ENCODE data around the gene VN1R2. TPM values are rescaled to one million over a fixed set of nuclear protein-coding genes. Genes with fewer than 3 reads are reported as not detected.
"Not testable (repeated sequence)": the region's sequence is repeated elsewhere in the genome, so short reads cannot be mapped to it uniquely, and the experiment has no call there.

The VN1R2 gene
- total RNA-seq, 2 experiments from 2014 or later, result not detected

DNA sequence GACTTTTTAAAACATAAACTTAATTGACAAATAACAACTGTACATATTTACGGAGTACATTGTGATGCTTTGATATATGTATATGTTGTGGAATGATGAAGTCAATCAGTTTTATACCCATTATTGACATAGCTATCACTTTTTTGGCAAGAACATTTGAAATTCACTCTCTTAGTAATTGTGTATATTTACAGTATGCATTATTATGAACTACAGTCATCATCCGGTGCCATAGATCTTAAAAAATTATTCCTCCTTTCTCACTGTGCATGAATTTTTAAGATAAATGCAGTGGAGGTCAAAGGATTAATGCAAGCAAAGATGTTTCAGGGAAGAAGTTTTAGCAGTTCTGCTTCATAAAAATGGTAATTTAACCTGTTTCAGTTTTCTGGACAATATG, 17.4 kb downstream of the VN1R2 start:
- no peak overlapping the region for H3K27ac Mint-ChIP-seq
- no peak for DNase-seq
- no peaks in the 10 kb centered on the region for H3K4me1 Mint-ChIP-seq (ENCODE audit: low read depth)
- intact Hi-C loops (cut with micrococcal nuclease), result no loop called here
- POLR2A ChIA-PET, result no interaction called here
- peaks cover 5% of the 10 kb centered on the region for H3K27me3 Mint-ChIP-seq
- peaks cover 28% of the 10 kb centered on the region for H3K9me3 Mint-ChIP-seq
- H3K4me3 Mint-ChIP-seq, result no peak overlapping the region
- H3K36me3 Mint-ChIP-seq, result peaks cover 5% of the 10 kb centered on the region
- CTCF ChIA-PET, result interaction anchor here (0.6 kb wide), 1 partner anchor 1504 kb away, joined by 3 read pairs; no protein-coding TSS in a partner anchor

- DNase-seq, result peak; percentile 22
- H3K27me3 Mint-ChIP-seq; H3K4me3 Mint-ChIP-seq; H3K27ac Mint-ChIP-seq; H3K4me1 Mint-ChIP-seq (ENCODE audit: low read depth); CTCF ChIA-PET; intact Hi-C loops (cut with micrococcal nuclease); H3K36me3 Mint-ChIP-seq; POLR2A ChIA-PET: not testable (repeated sequence)
- H3K9me3 Mint-ChIP-seq, result peaks cover 12% of the 10 kb centered on the region
These were observed 23.9 kb downstream of the VN1R2 start for GRCh38 chr19:53281947-53282346.

- no peaks in the 10 kb centered on the region for H3K4me1 Mint-ChIP-seq (ENCODE audit: low read depth)
- H3K36me3 Mint-ChIP-seq, result peaks cover 3% of the 10 kb centered on the region
- H3K27ac Mint-ChIP-seq, result no peak overlapping the region
- no peaks in the 10 kb centered on the region for H3K27me3 Mint-ChIP-seq
- peaks cover 18% of the 10 kb centered on the region for H3K9me3 Mint-ChIP-seq
- no peak overlapping the region for H3K4me3 Mint-ChIP-seq
- CTCF ChIA-PET, result no interaction called here
- DNase-seq, result no peak
- POLR2A ChIA-PET, result no interaction called here
- intact Hi-C loops (cut with micrococcal nuclease), result no loop called here
These were observed 27.0 kb downstream of the VN1R2 start for GRCh38 chr19:53285087-53285486.

GRCh38 chr19:53290758-53291549, 32.9 kb downstream of the VN1R2 start:
- ChIA-PET POLR2A (no interaction called here), CTCF (no interaction called here)
- Mint-ChIP-seq H3K4me3 (no peak overlapping the region), H3K36me3 (peaks cover 4% of the 10 kb centered on the region), H3K9me3 (peaks cover 48% of the 10 kb centered on the region), H3K4me1 (ENCODE audit: low read depth) (no peaks in the 10 kb centered on the region), H3K27ac (no peak overlapping the region), H3K27me3 (no peaks in the 10 kb centered on the region)
- intact Hi-C loops (cut with micrococcal nuclease), result no loop called here
- DNase-seq, result no peak

DNA sequence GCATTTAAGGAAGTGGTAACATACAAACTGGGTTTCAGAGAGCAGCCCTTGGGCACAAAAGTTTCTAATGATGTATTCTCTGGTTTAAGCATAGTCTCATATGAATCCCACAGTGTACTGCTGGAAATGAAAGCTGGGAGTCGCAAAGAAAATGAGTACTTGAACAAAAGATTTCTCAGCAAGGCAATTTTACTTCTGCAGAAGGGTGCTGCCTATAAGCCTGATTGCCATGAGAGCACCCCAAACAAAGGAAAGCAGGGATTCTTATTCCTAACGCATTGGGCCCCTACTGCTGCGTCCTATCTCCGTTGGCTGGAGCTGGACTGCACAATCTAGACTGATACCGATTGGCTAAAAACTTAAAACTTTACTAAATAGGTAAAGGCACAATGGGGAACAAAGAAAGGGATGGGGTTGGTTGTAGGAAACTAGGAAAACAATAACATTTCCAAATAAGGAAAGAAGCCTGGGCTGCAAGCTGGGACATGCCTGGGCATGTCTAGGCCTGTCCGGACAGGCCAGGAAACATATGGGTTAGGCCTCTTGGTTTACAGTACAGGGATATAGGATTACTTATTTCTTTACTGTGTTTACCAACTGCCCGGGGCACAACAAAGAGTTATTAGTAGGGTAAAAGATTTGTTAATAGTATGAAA, 36.8 kb downstream of the VN1R2 start:
- intact Hi-C loops (cut with micrococcal nuclease), result no loop called here
- H3K9me3 Mint-ChIP-seq, result peaks cover 52% of the 10 kb centered on the region
- H3K27me3 Mint-ChIP-seq, result no peaks in the 10 kb centered on the region
- H3K36me3 Mint-ChIP-seq, result peaks cover 4% of the 10 kb centered on the region
- ChIA-PET POLR2A (no interaction called here), CTCF (no interaction called here)
- no peak for DNase-seq
- no peaks in the 10 kb centered on the region for H3K4me1 Mint-ChIP-seq (ENCODE audit: low read depth)
- no peak overlapping the region for H3K4me3 Mint-ChIP-seq
- no peak overlapping the region for H3K27ac Mint-ChIP-seq

DNA sequence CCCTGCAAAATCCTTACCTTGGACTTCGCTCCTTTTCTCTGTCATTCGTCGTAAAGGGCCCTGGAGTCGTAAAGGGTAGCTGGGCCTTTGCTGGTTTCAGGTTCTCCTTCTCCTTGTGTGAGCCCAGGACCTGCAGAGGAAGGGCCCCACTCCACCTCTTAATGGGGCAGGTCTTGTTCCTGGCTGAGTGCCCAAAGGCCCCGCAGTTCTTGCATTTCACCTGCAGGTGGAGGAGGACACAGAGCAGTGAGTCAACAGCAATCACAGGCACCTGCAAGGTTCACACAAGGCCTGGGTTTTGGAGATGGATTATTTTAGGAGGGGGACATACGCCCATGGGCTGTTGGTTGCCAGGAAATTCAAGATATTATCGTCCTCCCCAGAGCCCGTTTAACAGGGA, 43.2 kb downstream of the VN1R2 start:
- H3K36me3 Mint-ChIP-seq; H3K27me3 Mint-ChIP-seq; H3K4me1 Mint-ChIP-seq (ENCODE audit: low read depth); POLR2A ChIA-PET; CTCF ChIA-PET; DNase-seq; intact Hi-C loops (cut with micrococcal nuclease); H3K27ac Mint-ChIP-seq; H3K4me3 Mint-ChIP-seq: not testable (repeated sequence)
- H3K9me3 Mint-ChIP-seq, result peaks cover 14% of the 10 kb centered on the region

DNA sequence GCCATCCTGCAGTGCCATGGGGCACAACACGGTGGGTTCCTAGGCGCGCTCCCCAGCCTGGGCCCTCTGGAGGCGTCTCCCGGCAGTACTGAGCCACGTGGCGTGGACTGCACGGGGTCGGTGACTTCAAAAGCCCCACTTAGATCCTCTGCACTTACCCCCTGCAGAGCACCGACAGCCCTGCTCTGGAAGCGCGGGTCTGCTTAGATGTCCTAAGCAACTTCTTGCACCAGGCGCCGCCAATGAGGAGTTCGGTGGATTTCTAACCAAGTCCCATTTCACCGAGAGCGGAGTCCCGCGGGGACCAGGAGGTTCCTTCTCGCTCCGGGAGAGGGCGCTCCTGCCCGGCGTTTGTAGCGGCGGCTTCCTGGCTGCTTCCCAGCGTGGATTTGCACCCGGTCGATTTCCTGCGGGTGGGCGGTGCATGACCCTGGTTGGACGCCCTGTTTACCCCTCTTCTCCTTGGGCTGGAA, 50.3 kb downstream of the VN1R2 start:
- intact Hi-C loops (cut with micrococcal nuclease), result no loop called here
- Mint-ChIP-seq H3K27ac (no peak overlapping the region), H3K36me3 (peaks cover 9% of the 10 kb centered on the region), H3K4me1 (ENCODE audit: low read depth) (no peaks in the 10 kb centered on the region), H3K27me3 (peaks cover 22% of the 10 kb centered on the region), H3K4me3 (no peak overlapping the region), H3K9me3 (peaks cover 30% of the 10 kb centered on the region)
- ChIA-PET POLR2A (no interaction called here), CTCF (no interaction called here)
- peak; percentile 34 for DNase-seq

Other genes starting within 250 kb of the VN1R2 start
- not detected for gene ERVV-1, start 244.4 kb upstream of the VN1R2 start, total RNA-seq
- not detected for gene ERVV-2, start 213.6 kb upstream of the VN1R2 start, total RNA-seq
- gene ZNF160, start 154.9 kb upstream of the VN1R2 start, total RNA-seq, result 10 to 100 TPM; 26.3 to 28.9 TPM
- under 1 TPM; 0.39 to 0.88 TPM for gene ZNF415, start 125.4 kb upstream of the VN1R2 start, total RNA-seq
- gene ZNF347, start 99.2 kb upstream of the VN1R2 start, total RNA-seq, result 1 to 10 TPM; 6.4 TPM
- gene ZNF665, start 64.9 kb upstream of the VN1R2 start, total RNA-seq, result 1 to 10 TPM; 4.7 to 4.8 TPM
- 1 to 10 TPM; 4.6 to 4.9 TPM for gene ZNF677, start 3.4 kb upstream of the VN1R2 start, total RNA-seq
- not detected for gene VN1R4, start 9.4 kb downstream of the VN1R2 start, total RNA-seq
- gene ZNF845, start 75.5 kb downstream of the VN1R2 start, total RNA-seq, result 1 to 10 TPM; 5.7 to 5.8 TPM
- gene ZNF525, start 107.4 kb downstream of the VN1R2 start, total RNA-seq, result 10 to 100 TPM; 14.5 to 19.9 TPM
- gene ZNF765, start 136.9 kb downstream of the VN1R2 start, total RNA-seq, result 1 to 10 TPM; 8.2 to 8.7 TPM
- gene ZNF761, start 173.7 kb downstream of the VN1R2 start, total RNA-seq, result 10 to 100 TPM; 10.6 to 11.3 TPM
- 1 to 10 TPM; 4.6 to 5.5 TPM for gene ZNF813, start 209.4 kb downstream of the VN1R2 start, total RNA-seq

Data from activated CD4-positive, alpha-beta memory T cell treated with anti-CD3 and anti-CD28 coated beads for 36 hours (primary cell).